Stimulated activated effector memory CD8-positive, alpha-beta T cell treated with anti-CD3 and anti-CD28 coated beads, Interleukin-12 subunit alpha, Interleukin-12 subunit beta, amount 100 ng/mL, for 72 hours (primary cell): ENCODE data around the gene CAMKMT.

Experiments
- ATAC-seq: fragments of 150-1000 bp; cut with Tn5 transposase; 2 replicates; pipeline ENCODE4 v1.10.0; 2021
- DNase-seq, 2 donors: peaks; one replicate each; pipeline ENCODE4 v3.0.0; 2021 to 2022; ENCODE audit warnings: low spot score in 2 of 2
- H3K27ac Mint-ChIP-seq: one replicate; pipeline ENCODE4 v1.8.0; 2022; ENCODE audit warnings: mild to moderate bottlenecking, mixed read lengths
- H3K36me3 Mint-ChIP-seq: one replicate; pipeline ENCODE4 v1.8.0; 2022; ENCODE audit warnings: mild to moderate bottlenecking, mixed read lengths
- H3K4me1 Mint-ChIP-seq: one replicate; pipeline ENCODE4 v1.8.0; 2022; ENCODE audit warnings: mixed read lengths
- H3K4me3 Mint-ChIP-seq: one replicate; pipeline ENCODE4 v1.8.0; 2022; ENCODE audit warnings: mild to moderate bottlenecking, mixed read lengths
- H3K9me3 Mint-ChIP-seq: one replicate; pipeline ENCODE4 v1.8.0; 2022; ENCODE audit warnings: mixed read lengths

The CAMKMT gene

DNA sequence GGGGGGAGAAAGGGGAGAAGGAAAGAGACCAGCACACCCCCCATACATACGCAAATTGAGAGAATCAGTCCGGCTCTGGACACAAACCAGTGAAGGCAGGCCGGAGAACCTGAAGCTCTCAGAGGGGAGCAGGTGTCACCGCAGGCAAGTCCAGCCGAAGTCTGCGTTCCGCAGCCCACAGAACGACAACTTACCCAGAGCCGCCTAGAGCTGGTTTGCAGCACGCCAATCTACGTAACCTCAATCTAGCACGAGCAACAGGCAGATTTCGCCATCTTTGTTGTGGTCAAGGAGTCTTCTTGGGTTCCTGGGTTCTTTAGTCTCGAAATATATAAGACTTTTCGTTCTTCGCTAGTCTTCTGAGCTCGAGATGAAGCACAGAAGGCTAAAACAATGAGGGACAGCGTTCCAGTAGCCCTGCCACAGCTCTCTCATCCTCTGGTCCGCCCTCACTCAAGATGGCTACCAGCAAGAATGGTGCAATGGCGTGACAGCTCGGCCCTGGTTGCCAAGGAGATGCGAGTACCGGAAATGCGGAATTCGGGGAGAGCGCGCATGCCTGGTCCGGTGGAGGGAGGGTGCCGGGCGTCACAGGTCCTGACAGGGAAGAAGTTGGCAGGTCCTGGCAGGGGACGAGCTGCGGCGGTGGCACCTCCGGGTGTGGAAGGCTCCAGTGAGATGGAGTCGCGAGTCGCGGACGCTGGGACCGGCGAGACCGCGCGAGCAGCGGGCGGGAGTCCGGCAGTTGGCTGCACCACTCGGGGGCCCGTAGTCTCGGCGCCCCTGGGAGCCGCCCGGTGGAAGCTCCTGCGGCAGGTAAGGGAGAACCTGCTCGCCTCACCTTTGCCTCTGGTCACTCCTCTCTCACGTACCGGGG is at the start of gene CAMKMT, which contains the start of gene PREPL:
CAMKMT (plus strand) TSS at position 618 of the 877 bp plus-strand sequence.
PREPL (minus strand) TSS at position 165 of the 877 bp plus-strand sequence. CDS start 15,152 bp downstream, outside the sequence.
- H3K36me3 Mint-ChIP-seq = peaks cover 22% of the 10 kb centered on the region
- H3K27ac Mint-ChIP-seq = peak within 1 kb of the TSS; percentile 100
- peak; percentile 92 for ATAC-seq
- DNase-seq = peak; percentile 93 to 99
- peaks cover 35% of the 10 kb centered on the region for H3K4me1 Mint-ChIP-seq
- H3K4me3 Mint-ChIP-seq = peak within 1 kb of the TSS; percentile 89
- no peaks in the 10 kb centered on the region for H3K9me3 Mint-ChIP-seq

DNA sequence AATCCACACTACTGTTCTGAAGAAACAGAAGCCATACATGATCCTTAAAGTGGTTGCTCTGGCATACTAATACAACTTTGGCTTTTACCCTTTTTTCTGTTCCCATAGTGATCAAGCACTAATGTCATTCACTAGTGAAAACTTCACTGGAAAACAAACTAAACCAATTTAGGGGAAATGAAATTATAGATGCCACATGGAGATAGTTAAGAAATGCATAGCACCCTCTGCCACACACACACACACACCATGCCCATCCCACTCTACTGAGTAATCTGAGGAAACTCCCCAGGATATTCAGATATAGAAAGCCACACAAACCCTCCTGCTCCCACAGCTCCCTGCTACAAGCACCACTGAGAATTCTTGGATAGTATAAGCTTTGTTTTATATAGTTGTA is 47.4 kb upstream of the CAMKMT start:
- no peak for DNase-seq
- H3K4me3 Mint-ChIP-seq = no peak overlapping the region
- H3K27ac Mint-ChIP-seq = no peak overlapping the region
- no peak for ATAC-seq
- no peaks in the 10 kb centered on the region for H3K4me1 Mint-ChIP-seq
- H3K9me3 Mint-ChIP-seq = peaks cover 17% of the 10 kb centered on the region
- H3K36me3 Mint-ChIP-seq = peaks cover 60% of the 10 kb centered on the region

DNA sequence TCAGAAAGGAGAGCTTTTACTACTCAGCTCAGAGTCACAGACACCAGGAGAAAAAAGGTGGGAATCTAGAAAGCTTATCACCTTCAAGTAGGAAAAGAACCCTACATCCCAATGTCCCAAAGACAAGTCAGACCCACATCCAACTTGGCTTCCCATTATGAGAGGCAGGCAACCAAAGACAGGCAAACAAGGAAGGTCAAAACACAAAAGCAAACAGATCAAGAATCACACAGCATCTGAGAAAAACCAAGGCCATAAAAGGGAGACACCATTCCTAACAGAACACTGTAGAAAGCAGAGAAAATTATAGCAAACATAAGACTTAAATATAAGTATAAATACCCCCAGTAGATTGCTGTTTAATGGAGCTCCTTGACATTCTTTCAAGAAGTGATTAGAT is 45.8 kb upstream of the CAMKMT start:
- ATAC-seq = no peak
- Mint-ChIP-seq H3K36me3 (peaks cover 74% of the 10 kb centered on the region), H3K4me3 (no peak overlapping the region), H3K27ac (no peak overlapping the region), H3K4me1 (no peaks in the 10 kb centered on the region), H3K9me3 (peaks cover 10% of the 10 kb centered on the region)
- no peak for DNase-seq

DNA sequence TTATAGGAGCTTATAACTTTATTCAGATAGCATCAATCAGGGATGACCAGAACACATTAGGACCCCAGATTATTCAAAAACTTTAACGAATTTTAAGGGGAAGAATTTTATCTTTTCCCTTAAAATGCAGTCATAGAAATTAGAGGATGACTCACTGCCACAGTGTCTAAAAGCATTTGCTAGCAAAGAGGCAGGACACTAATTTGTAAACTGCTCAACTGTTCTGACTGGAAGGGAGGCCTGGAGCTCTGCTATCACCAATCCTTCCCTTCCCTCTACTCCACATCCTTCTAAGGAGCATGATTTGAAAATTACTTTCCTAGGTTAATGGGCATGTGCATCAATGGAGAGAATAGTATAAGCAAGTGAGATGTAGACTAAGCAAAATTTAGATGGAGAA is 40.9 kb upstream of the CAMKMT start:
- no peaks in the 10 kb centered on the region for H3K9me3 Mint-ChIP-seq
- H3K4me3 Mint-ChIP-seq = no peak overlapping the region
- H3K4me1 Mint-ChIP-seq = no peaks in the 10 kb centered on the region

DNA sequence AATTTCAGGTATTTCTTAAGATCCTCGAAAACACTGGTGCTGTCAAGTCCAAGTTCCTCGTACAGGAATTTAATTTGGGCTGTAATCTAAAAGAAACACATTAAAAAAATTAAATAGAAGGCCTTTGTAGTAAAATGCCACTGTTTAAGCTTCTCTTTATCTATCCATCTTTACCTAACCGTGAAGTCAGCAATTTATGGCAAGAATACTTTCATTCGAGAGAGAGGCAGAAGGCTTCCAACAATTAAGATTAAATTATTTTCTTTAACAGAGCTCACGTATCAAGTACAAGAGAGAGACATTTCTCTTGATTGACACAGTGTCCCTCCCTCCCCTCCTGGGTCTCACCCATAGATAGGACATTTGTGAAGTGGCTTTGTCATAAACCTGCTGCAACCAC is 40.4 kb upstream of the CAMKMT start:
- ATAC-seq (no peak), DNase-seq (no peak)
- H3K9me3 Mint-ChIP-seq = no peaks in the 10 kb centered on the region
- peaks cover 93% of the 10 kb centered on the region for H3K36me3 Mint-ChIP-seq
- H3K4me3 Mint-ChIP-seq = no peak overlapping the region
- H3K27ac Mint-ChIP-seq = peak overlapping the region; percentile 76
- no peaks in the 10 kb centered on the region for H3K4me1 Mint-ChIP-seq

More for the DNA sequence above, 40.9 kb upstream of the CAMKMT start:
- ATAC-seq = no peak
- peaks cover 92% of the 10 kb centered on the region for H3K36me3 Mint-ChIP-seq
- no peak for DNase-seq
- H3K27ac Mint-ChIP-seq = no peak overlapping the region

DNA sequence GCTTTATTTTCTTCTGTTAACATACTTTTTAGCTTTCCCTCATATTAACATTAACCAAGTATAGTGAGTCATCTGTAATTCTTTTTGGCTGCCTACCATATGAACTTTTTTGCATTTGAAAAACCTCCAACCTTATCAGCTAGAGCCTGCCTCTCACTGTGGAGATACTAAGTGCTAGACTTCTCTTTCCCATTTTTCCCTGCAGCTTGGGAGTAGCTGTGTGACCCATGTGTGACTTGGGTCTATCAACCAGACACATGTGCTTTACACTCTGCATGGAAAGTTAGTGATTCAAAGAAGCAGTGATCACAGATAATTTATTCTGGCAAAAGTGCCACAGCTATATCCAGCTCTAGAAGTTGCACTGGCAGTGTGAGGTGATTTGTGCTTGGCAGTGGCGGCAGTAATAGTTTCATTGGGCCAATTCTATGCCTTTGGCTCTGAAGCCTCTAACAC is 36.7 kb upstream of the CAMKMT start:
- Mint-ChIP-seq H3K4me1 (no peaks in the 10 kb centered on the region), H3K9me3 (no peaks in the 10 kb centered on the region), H3K4me3 (no peak overlapping the region), H3K36me3 (peaks cover 99% of the 10 kb centered on the region), H3K27ac (no peak overlapping the region)
- no peak for DNase-seq
- ATAC-seq = no peak

DNA sequence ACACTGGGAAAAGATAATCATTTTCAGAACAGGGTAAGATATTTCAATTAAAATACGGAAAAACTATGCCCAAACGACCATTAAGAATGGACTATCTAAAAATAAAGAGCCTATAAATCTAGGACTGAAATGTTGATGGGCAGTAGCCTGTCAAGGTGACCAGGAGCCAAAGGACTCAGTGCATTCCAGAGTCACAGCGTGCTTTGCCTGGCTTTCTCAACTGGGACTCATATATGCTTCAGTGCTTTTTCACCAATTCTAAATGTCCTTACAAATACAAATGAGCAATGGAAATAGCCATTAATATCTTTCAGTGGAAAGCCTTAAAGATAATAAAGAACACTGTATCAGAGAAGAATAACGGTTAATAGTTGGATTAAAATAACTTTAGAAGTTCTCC is 35.9 kb upstream of the CAMKMT start:
- Mint-ChIP-seq H3K27ac (peak overlapping the region; percentile 29), H3K4me3 (no peak overlapping the region), H3K36me3 (peaks cover 92% of the 10 kb centered on the region), H3K9me3 (no peaks in the 10 kb centered on the region), H3K4me1 (no peaks in the 10 kb centered on the region)
- ATAC-seq (no peak), DNase-seq (no peak)

DNA sequence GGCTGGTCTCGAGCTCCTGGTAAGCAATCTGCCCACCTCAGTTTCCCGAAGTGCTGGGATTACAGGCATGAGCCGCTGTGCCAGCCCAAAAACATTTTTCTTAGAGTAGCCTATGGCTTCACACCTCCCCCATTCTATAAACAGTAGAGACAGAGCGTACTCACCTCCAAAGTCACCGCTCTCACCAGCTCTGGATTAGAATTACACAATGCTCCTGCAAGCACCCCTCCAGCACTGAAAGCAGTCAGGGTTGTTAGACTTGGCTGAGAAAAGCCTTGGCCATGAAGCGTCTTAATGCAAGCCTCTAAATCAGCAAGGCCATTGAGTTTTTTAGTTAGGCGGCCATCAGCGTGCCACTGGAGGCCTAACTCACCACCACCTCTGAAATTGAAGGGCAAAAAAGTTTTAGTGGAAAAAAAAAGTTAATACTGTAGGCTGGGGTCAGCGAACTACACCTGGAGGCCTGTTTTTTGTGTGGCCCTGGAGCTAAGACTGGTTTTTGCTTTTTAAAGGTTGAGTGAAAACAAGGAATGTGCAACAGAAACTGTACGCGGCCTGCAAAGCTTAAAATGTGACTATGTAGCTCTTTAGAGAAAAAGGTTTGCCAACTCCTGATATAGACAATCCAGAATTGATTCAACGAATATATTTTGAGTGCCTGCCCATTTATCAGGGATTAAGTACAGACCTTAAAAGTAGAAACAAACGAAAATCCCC is 35.0 kb upstream of the CAMKMT start:
- DNase-seq (no peak), ATAC-seq (no peak)
- Mint-ChIP-seq H3K4me3 (no peak overlapping the region), H3K27ac (no peak overlapping the region), H3K9me3 (no peaks in the 10 kb centered on the region), H3K36me3 (peaks cover 88% of the 10 kb centered on the region), H3K4me1 (no peaks in the 10 kb centered on the region)

DNA sequence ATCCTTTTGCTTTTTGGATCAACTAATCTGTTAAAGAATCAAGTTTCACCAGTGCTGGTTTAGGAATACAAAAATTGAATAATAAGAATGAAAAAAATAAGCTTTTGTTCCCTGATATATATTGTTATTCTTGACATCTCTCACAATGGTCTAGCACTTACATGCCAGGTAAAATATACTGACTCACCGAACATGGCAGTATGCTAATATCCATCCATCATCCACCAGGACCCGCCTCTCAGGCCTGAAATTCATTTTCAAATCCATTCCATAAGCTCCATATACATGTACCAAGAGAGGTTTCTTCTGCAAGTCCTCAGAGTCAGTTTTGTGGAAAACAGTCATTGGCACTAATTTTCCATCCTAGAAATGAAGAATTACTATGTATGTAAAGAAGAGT is 33.0 kb upstream of the CAMKMT start:
- H3K4me3 Mint-ChIP-seq = no peak overlapping the region

DNA sequence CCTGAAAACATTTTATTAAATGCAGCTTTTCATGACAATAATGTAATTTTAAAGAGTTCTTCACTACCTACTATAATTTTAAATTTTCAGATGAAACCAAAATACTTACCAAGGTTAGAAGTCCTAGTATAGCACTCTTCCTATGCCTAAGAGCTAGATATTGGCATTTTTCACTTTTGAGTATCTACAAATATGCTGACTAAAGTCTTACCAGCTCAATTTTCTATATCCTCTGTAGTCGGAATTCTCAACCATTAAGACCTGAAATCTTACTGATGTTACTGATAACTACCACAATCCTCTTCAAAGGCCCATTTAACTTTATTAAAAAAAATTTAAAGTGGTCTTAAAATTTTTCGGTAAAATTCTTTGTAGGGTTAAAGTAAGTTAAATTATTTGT is 32.4 kb upstream of the CAMKMT start:
- Mint-ChIP-seq H3K9me3 (no peaks in the 10 kb centered on the region), H3K27ac (no peak overlapping the region), H3K4me3 (no peak overlapping the region)

More for the DNA sequence above, 33.0 kb upstream of the CAMKMT start:
- DNase-seq (no peak), ATAC-seq (no peak)
- Mint-ChIP-seq H3K9me3 (no peaks in the 10 kb centered on the region), H3K4me1 (no peaks in the 10 kb centered on the region), H3K36me3 (peaks cover 82% of the 10 kb centered on the region), H3K27ac (no peak overlapping the region)

DNA sequence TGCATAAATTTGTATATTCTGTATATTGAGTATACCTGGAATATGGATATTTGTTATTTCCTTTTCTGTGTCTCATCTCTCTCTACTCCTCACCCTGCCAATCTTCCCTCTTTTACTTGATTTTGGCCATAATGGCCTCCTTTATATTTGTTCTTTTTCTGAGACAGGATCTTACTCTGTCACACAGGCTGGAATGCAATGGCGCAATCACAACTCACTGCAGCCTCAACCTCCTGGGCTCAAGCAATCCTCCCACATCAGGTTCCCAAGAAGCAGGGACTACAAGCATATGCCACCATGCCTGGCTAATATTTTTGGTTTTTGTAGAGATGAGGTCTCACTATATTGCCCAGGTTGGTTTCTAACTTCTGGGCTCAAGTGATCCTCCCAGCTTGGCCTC is 30.9 kb upstream of the CAMKMT start:
- peaks cover 78% of the 10 kb centered on the region for H3K36me3 Mint-ChIP-seq
- no peaks in the 10 kb centered on the region for H3K4me1 Mint-ChIP-seq
- no peak overlapping the region for H3K27ac Mint-ChIP-seq
- H3K9me3 Mint-ChIP-seq = no peaks in the 10 kb centered on the region
- ATAC-seq (no peak), DNase-seq (no peak)
- no peak overlapping the region for H3K4me3 Mint-ChIP-seq

More for the DNA sequence above, 32.4 kb upstream of the CAMKMT start:
- DNase-seq (no peak), ATAC-seq (no peak)
- Mint-ChIP-seq H3K4me1 (no peaks in the 10 kb centered on the region), H3K36me3 (peaks cover 80% of the 10 kb centered on the region)

DNA sequence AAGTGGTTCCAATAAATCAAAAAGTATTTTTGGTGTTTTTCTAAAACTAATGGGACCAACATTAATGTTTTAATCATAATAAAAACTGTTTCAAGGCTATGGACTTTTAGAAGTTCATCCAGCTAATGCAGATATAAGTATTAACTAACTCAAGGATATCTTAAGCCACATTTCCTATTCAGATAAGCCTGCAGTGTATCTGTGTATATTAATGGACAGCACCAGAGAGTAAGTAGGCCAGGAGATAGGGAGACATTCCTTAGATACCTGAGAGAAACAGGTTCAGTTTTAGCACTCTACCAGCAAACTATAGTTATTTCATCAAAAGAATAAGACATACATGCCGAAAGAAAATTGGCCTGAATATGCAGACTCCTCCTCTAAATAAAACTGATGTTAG is 27.8 kb upstream of the CAMKMT start:
- Mint-ChIP-seq H3K4me1 (no peaks in the 10 kb centered on the region), H3K9me3 (peaks cover 3% of the 10 kb centered on the region), H3K4me3 (no peak overlapping the region), H3K27ac (no peak overlapping the region), H3K36me3 (peaks cover 75% of the 10 kb centered on the region)
- no peak for ATAC-seq
- no peak for DNase-seq

DNA sequence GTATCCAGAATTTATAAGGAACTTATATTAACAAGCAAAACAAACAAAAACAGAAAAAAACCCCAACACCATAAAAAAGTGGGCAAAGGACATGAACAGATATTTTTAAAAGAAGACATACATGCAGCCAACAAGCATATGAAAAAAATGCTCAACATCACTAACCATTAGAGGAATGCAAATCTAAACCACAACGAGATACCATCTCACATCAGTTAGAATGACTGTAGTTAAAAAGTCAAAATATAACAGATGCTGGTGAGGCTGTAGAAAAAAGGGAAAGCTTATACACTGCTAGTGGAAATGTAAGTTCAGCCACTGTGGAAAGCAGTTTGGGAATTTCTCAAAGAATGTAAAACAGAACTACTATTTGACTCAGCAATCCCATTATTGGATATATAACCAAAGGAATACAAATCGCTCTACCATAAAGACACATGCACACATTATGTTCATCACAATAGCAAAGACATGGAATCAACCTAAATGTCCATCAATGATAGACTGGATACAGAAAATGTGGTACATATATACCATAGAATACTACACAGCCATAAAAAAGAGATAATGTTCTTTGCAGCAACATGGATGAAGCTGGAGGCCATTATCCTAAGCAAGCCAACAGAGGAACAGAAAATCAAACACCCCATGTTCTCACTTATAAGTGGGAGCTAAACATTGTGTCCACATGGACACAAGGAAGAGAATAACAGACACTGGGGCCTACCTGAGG is 25.8 kb upstream of the CAMKMT start:
- DNase-seq (no peak), ATAC-seq (no peak)
- H3K36me3 Mint-ChIP-seq = peaks cover 85% of the 10 kb centered on the region
- H3K4me3 Mint-ChIP-seq = no peak overlapping the region
- H3K27ac Mint-ChIP-seq = no peak overlapping the region
- peaks cover 3% of the 10 kb centered on the region for H3K9me3 Mint-ChIP-seq
- no peaks in the 10 kb centered on the region for H3K4me1 Mint-ChIP-seq

DNA sequence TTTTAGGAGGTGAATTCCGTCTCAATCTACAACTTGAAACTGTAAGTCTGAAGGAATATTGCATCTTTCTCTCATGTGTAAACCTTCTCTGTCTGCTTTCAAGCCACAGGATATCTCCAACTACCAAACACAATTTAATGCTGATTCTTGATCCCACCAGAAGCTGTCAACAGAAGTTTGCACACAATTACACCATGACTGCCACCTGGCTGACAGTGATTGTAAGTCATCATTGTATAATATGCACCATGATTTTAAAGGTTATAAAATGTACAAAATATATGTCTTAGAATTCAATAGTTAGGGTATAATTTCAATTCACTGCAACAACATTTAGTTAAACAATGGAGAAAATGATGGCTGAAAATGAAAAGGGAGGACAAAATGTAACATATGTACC is 18.9 kb upstream of the CAMKMT start:
- H3K4me1 Mint-ChIP-seq = no peaks in the 10 kb centered on the region
- ATAC-seq (no peak), DNase-seq (no peak)
- no peak overlapping the region for H3K27ac Mint-ChIP-seq
- H3K9me3 Mint-ChIP-seq = no peaks in the 10 kb centered on the region
- peaks cover 96% of the 10 kb centered on the region for H3K36me3 Mint-ChIP-seq
- H3K4me3 Mint-ChIP-seq = no peak overlapping the region

DNA sequence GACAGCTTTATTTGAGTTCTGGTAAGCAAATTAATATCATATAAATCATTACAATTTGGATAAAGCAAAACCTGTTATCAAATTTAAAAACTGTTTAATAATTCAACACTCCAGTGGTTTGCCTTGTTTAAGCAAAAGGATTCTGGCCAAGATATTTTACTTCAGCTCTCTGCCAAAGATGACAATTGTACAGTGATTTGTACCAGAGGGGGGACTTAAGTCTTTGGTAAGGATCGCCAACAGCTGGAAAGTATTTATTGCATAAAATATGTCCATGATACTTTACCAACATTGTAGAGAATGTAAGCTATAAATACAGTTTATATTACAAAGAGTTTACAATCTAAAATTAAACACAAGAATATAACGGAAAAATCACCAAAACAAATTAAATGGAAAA is 14.2 kb upstream of the CAMKMT start:
- H3K4me1 Mint-ChIP-seq = peaks cover 34% of the 10 kb centered on the region
- no peaks in the 10 kb centered on the region for H3K9me3 Mint-ChIP-seq
- no peak overlapping the region for H3K27ac Mint-ChIP-seq
- DNase-seq (no peak), ATAC-seq (no peak)
- no peak overlapping the region for H3K4me3 Mint-ChIP-seq
- H3K36me3 Mint-ChIP-seq = peaks cover 56% of the 10 kb centered on the region
